H9 (cell line): ENCODE data around the gene PFKFB2. TPM values are rescaled to one million over a fixed set of nuclear protein-coding genes. Genes with fewer than 3 reads are reported as not detected.
"Not testable (repeated sequence)": the region's sequence is repeated elsewhere in the genome, so short reads cannot be mapped to it uniquely, and the experiment has no call there.

Experiments
- DNase-seq: peaks from one replicate; pipeline ENCODE4 v3.0.0-alpha.2; 2017
- H2AFZ ChIP-seq: one replicate; pipeline ENCODE4 v1.6.1; 2013; ENCODE audit warnings: mild to moderate bottlenecking, low read length, control low read depth, moderate library complexity
- H2AK5ac ChIP-seq: 2 replicates; pipeline ENCODE4 v1.6.1; 2013; ENCODE audit warnings: low read length, control low read depth, mixed read lengths; ENCODE audit not compliant: insufficient read length
- H2BK120ac ChIP-seq: one replicate; pipeline ENCODE4 v1.6.1; 2013; ENCODE audit warnings: low read depth, mild to moderate bottlenecking, low read length, control low read depth, inconsistent platforms; ENCODE audit not compliant: poor library complexity, severe bottlenecking
- H2BK12ac ChIP-seq: 2 replicates; pipeline ENCODE4 v1.6.1; 2013; ENCODE audit warnings: low read length, control low read depth, mixed read lengths, low read depth; ENCODE audit not compliant: insufficient read length
- H2BK15ac ChIP-seq: 2 replicates; pipeline ENCODE4 v1.6.1; 2013; ENCODE audit warnings: low read depth, low read length, control low read depth
- H2BK20ac ChIP-seq: one replicate; pipeline ENCODE4 v1.6.1; 2013; ENCODE audit warnings: low read depth, mild to moderate bottlenecking, low read length, control low read depth, inconsistent platforms; ENCODE audit not compliant: poor library complexity, severe bottlenecking
- H2BK5ac ChIP-seq: 2 replicates; pipeline ENCODE4 v1.6.1; 2013; ENCODE audit warnings: low read length, control low read depth, mixed read lengths; ENCODE audit not compliant: insufficient read length
- H3K14ac ChIP-seq: 2 replicates; pipeline ENCODE4 v1.6.1; 2013; ENCODE audit warnings: low read length, control low read depth; ENCODE audit not compliant: insufficient read depth
- H3K18ac ChIP-seq: 2 replicates; pipeline ENCODE4 v1.6.1; 2013; ENCODE audit warnings: low read depth, mild to moderate bottlenecking, mixed read lengths, low read length, control low read depth; ENCODE audit not compliant: insufficient read length
- H3K23ac ChIP-seq: 2 replicates; pipeline ENCODE4 v1.6.1; 2013; ENCODE audit warnings: low read length, control low read depth, mixed read lengths, low read depth; ENCODE audit not compliant: insufficient read length
- H3K23me2 ChIP-seq: 2 replicates; pipeline ENCODE4 v1.6.1; 2013; ENCODE audit warnings: low read depth, mild to moderate bottlenecking, mixed read lengths, low read length, control low read depth; ENCODE audit not compliant: insufficient read length, poor library complexity, severe bottlenecking
- H3K27ac ChIP-seq: 2 replicates; pipeline ENCODE4 v1.5.1; 2013; ENCODE audit warnings: low read length, control low read depth, mixed read lengths, low read depth; ENCODE audit not compliant: insufficient read length
- H3K27me3 ChIP-seq: 2 replicates; pipeline ENCODE4 v1.6.1; 2013; ENCODE audit warnings: low read length, control low read depth, inconsistent platforms; ENCODE audit not compliant: insufficient read depth
- H3K4ac ChIP-seq: 2 replicates; pipeline ENCODE4 v1.6.1; 2013; ENCODE audit warnings: low read depth, mild to moderate bottlenecking, control low read depth, inconsistent platforms, low read length, moderate library complexity
- H3K4me1 ChIP-seq: 2 replicates; pipeline ENCODE4 v1.6.1; 2013; ENCODE audit warnings: low read length, control low read depth, inconsistent platforms; ENCODE audit not compliant: insufficient read depth
- H3K4me2 ChIP-seq: 2 replicates; pipeline ENCODE4 v1.6.1; 2013; ENCODE audit warnings: low read length, control low read depth, mixed read lengths; ENCODE audit not compliant: insufficient read length, insufficient read depth
- H3K56ac ChIP-seq: 2 replicates; pipeline ENCODE4 v1.6.1; 2013; ENCODE audit warnings: low read depth, mild to moderate bottlenecking, mixed read lengths, low read length, control low read depth; ENCODE audit not compliant: insufficient read length
- H3K79me1 ChIP-seq: 2 replicates; pipeline ENCODE4 v1.6.1; 2013; ENCODE audit warnings: low read depth, mild to moderate bottlenecking, moderate library complexity, low read length, control low read depth, inconsistent platforms; ENCODE audit not compliant: insufficient read depth, poor library complexity, severe bottlenecking
- H3K79me2 ChIP-seq: 2 replicates; pipeline ENCODE4 v1.6.1; 2013; ENCODE audit warnings: low read length, control low read depth, inconsistent platforms; ENCODE audit not compliant: insufficient read depth
- H3K9ac ChIP-seq: 2 replicates; pipeline ENCODE4 v1.6.1; 2013; ENCODE audit warnings: low read length, control low read depth, mixed read lengths; ENCODE audit not compliant: insufficient read length; ENCODE audit errors: extremely low read depth
- H3K9me3 ChIP-seq: one replicate; pipeline ENCODE4 v1.6.1; 2013; ENCODE audit warnings: low read depth, low read length, inconsistent platforms; ENCODE audit not compliant: control insufficient read depth
- H3T11ph ChIP-seq: one replicate; pipeline ENCODE4 v1.6.1; 2013; ENCODE audit warnings: mild to moderate bottlenecking, low read length, control low read depth, inconsistent platforms
- H4K20me1 ChIP-seq: one replicate; pipeline ENCODE4 v1.6.1; 2013; ENCODE audit not compliant: control insufficient read depth, insufficient read length, insufficient read depth
- H4K5ac ChIP-seq: 2 replicates; pipeline ENCODE4 v1.6.1; 2013; ENCODE audit warnings: low read depth, mild to moderate bottlenecking, mixed read lengths, low read length, control low read depth; ENCODE audit not compliant: insufficient read length
- H4K8ac ChIP-seq: replicated peaks from 2 replicates; pipeline ENCODE4 v1.6.1; 2013; ENCODE audit warnings: low read length, control low read depth, mixed read lengths, low read depth; ENCODE audit not compliant: insufficient read length
- H4K91ac ChIP-seq: 2 replicates; pipeline ENCODE4 v1.6.1; 2013; ENCODE audit warnings: low read depth, mild to moderate bottlenecking, moderate library complexity, mixed read lengths, low read length, control low read depth; ENCODE audit not compliant: insufficient read length
- H3K27ac Mint-ChIP-seq, 3 experiments: 2 replicates in 2 of 3; 3 replicates in 1 of 3; pipeline ENCODE4 v1.8.0; 2020 to 2021; ENCODE audit warnings: mixed read lengths in 3 of 3, mild to moderate bottlenecking in 1 of 3, moderate library complexity in 1 of 3
- H3K27me3 Mint-ChIP-seq: 2 replicates; pipeline ENCODE4 v1.8.0; 2021; ENCODE audit warnings: low read depth, mild to moderate bottlenecking, moderate library complexity, mixed read lengths
- H3K36me3 Mint-ChIP-seq, 3 experiments: 2 replicates in 2 of 3; 3 replicates in 1 of 3; pipeline ENCODE4 v1.8.0; 2020 to 2021; ENCODE audit warnings: low read depth in 3 of 3, mixed read lengths in 3 of 3; ENCODE audit not compliant: insufficient read depth in 1 of 3
- H3K4me1 Mint-ChIP-seq, 2 experiments: 2 replicates each; pipeline ENCODE4 v1.8.0; 2020; ENCODE audit warnings: mixed read lengths in 2 of 2
- H3K4me3 Mint-ChIP-seq, 2 experiments: 2 replicates in 1 of 2; 3 replicates in 1 of 2; pipeline ENCODE4 v1.8.0; 2020 to 2021; ENCODE audit warnings: mild to moderate bottlenecking in 2 of 2, mixed read lengths in 2 of 2, moderate library complexity in 1 of 2
- H3K9me3 Mint-ChIP-seq, 2 experiments: 2 replicates in 1 of 2; 3 replicates in 1 of 2; pipeline ENCODE4 v1.8.0; 2020; ENCODE audit warnings: mild to moderate bottlenecking in 2 of 2, mixed read lengths in 2 of 2, moderate library complexity in 1 of 2
- WGBS: extraction: QIAGEN DNeasy Blood & Tissue Kit; methylation state at CpG from one replicate; pipeline ENCODE4 v1.1.7; 2013; ENCODE audit warnings: missing lambda C conversion rate, low lambda C conversion rate, mixed read lengths; ENCODE audit not compliant: insufficient read length; ENCODE audit errors: extremely low coverage; 5-methylcytosine and 5-hydroxymethylcytosine counted together
- total RNA-seq: library from RNA; stranded (reverse); gene quantifications from 2 replicates; pipeline ENCODE4 v1.2.1, GENCODE V29; 2021
- TF ChIP-seq, protein P1 (sequence below): fragments of 200-600 bp; sonication (generic); conservative IDR thresholded peaks from 3 replicates; pipeline ENCODE4 v1.8.0; 2021; ENCODE audit warnings: antibody characterized with exemption, mild to moderate bottlenecking

The PFKFB2 gene
- total RNA-seq, 1 experiment from 2014 or later, result 14.6 TPM

DNA sequence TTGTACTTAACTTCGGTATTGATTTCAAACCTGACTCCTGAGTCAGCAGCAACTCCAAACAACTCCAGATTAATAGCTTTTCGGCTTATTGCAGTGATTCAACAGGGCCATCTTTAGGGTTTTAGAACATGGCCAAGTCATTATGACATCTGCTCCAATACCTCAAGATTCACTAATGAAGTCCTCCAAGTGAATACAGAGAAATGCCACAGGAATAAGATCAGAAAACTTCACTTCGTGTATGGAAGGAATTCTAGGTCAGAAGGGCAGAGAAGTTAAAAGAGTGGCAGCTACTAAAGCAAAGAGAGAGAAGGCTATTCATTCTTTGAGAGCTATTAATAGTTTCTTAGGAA, 12.9 kb upstream of the PFKFB2 start:
- Histone ChIP-seq H4K91ac (no peak overlapping the region), H3K23me2 (no peaks in the 10 kb centered on the region), H2BK120ac (no peak overlapping the region), H2AFZ (no peak overlapping the region), H4K20me1 (no peaks in the 10 kb centered on the region), H3K4me2 (no peak overlapping the region), H3K4me1 (no peaks in the 10 kb centered on the region), H2AK5ac (no peak overlapping the region), H3K23ac (no peak overlapping the region), H3K56ac (no peak overlapping the region), H2BK20ac (no peak overlapping the region), H3K14ac (no peak overlapping the region), H3K9me3 (no peaks in the 10 kb centered on the region), H3K79me2 (no peaks in the 10 kb centered on the region), H2BK15ac (no peak overlapping the region), H3K79me1 (no peaks in the 10 kb centered on the region), H3K27me3 (no peaks in the 10 kb centered on the region), H2BK5ac (no peak overlapping the region), H4K5ac (no peak overlapping the region), H2BK12ac (no peak overlapping the region), H3K4ac (no peak overlapping the region), H3T11ph (no peak overlapping the region), H3K18ac (no peak overlapping the region), H3K9ac (no peak overlapping the region), H4K8ac (no peak overlapping the region), H3K27ac (no peak overlapping the region)
- H3K4me3 Mint-ChIP-seq, result no peak overlapping the region
- TF ChIP-seq, protein P1, sequence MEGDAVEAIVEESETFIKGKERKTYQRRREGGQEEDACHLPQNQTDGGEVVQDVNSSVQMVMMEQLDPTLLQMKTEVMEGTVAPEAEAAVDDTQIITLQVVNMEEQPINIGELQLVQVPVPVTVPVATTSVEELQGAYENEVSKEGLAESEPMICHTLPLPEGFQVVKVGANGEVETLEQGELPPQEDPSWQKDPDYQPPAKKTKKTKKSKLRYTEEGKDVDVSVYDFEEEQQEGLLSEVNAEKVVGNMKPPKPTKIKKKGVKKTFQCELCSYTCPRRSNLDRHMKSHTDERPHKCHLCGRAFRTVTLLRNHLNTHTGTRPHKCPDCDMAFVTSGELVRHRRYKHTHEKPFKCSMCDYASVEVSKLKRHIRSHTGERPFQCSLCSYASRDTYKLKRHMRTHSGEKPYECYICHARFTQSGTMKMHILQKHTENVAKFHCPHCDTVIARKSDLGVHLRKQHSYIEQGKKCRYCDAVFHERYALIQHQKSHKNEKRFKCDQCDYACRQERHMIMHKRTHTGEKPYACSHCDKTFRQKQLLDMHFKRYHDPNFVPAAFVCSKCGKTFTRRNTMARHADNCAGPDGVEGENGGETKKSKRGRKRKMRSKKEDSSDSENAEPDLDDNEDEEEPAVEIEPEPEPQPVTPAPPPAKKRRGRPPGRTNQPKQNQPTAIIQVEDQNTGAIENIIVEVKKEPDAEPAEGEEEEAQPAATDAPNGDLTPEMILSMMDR, result no peak
- H3K4me1 Mint-ChIP-seq, result peaks cover 4% of the 10 kb centered on the region in 2 experiments; a peak in 2 of 4 replicates
- no CpG with 5 or more reads among the region's 3 CpGs for WGBS
- DNase-seq, result no peak
- peaks cover 0 to 1% of the 10 kb centered on the region in 2 experiments; a peak in 1 of 5 replicates for H3K9me3 Mint-ChIP-seq
- H3K27ac Mint-ChIP-seq, result no peak overlapping the region
- peaks cover 0 to 4% (median 1%) of the 10 kb centered on the region in 3 experiments; a peak in 2 of 7 replicates for H3K36me3 Mint-ChIP-seq
- H3K27me3 Mint-ChIP-seq, result no peaks in the 10 kb centered on the region

DNA sequence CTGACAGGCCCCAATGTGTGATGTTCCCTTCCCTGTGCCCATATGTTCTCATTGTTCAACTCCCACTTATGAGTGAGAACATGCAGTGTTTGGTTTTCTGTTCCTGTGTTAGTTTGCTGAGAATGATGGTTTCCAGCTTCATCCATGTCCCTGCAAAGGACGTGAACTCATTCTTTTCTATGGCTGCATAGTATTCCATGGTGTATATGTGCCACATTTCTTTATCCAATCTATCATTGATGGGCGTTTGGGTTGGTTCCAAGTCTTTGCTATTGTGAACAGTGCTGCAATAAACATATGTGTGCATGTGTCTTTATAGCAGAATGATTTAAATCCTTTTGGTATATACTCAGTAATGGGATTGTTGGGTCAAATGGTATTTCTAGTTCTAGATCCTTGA, 11.7 kb upstream of the PFKFB2 start:
- not testable (repeated sequence) for H3K9me3 ChIP-seq, H3K23me2 ChIP-seq, H2BK15ac ChIP-seq, H2AFZ ChIP-seq, H3K27me3 ChIP-seq, H2BK20ac ChIP-seq, H3K4me1 Mint-ChIP-seq, H3K23ac ChIP-seq, H3K27ac Mint-ChIP-seq, H3K18ac ChIP-seq, H3K27ac ChIP-seq, H2AK5ac ChIP-seq, H3K14ac ChIP-seq, H3K9ac ChIP-seq, H4K8ac ChIP-seq, H3K36me3 Mint-ChIP-seq, H3K27me3 Mint-ChIP-seq, H3K4ac ChIP-seq, H3K79me1 ChIP-seq, H3K56ac ChIP-seq, H3T11ph ChIP-seq, DNase-seq, H3K4me3 Mint-ChIP-seq, H4K20me1 ChIP-seq, H4K91ac ChIP-seq, H4K5ac ChIP-seq, H2BK120ac ChIP-seq, H3K79me2 ChIP-seq, H2BK5ac ChIP-seq, H3K4me2 ChIP-seq, H3K4me1 ChIP-seq, H2BK12ac ChIP-seq, H3K9me3 Mint-ChIP-seq
- no CpG with 5 or more reads among the region's 2 CpGs for WGBS
